HG02973 (cell line): ENCODE data around the gene MMP15.
"Not testable (repeated sequence)": the region's sequence is repeated elsewhere in the genome, so short reads cannot be mapped to it uniquely, and the experiment has no call there.

Experiments used
- ATAC-seq: cut with Tn5 transposase; IDR thresholded peaks from one replicate; pipeline ENCODE4 v1.9.1; 2021; ENCODE audit warnings: moderate library complexity; ENCODE audit not compliant: unreplicated experiment

The MMP15 gene

DNA sequence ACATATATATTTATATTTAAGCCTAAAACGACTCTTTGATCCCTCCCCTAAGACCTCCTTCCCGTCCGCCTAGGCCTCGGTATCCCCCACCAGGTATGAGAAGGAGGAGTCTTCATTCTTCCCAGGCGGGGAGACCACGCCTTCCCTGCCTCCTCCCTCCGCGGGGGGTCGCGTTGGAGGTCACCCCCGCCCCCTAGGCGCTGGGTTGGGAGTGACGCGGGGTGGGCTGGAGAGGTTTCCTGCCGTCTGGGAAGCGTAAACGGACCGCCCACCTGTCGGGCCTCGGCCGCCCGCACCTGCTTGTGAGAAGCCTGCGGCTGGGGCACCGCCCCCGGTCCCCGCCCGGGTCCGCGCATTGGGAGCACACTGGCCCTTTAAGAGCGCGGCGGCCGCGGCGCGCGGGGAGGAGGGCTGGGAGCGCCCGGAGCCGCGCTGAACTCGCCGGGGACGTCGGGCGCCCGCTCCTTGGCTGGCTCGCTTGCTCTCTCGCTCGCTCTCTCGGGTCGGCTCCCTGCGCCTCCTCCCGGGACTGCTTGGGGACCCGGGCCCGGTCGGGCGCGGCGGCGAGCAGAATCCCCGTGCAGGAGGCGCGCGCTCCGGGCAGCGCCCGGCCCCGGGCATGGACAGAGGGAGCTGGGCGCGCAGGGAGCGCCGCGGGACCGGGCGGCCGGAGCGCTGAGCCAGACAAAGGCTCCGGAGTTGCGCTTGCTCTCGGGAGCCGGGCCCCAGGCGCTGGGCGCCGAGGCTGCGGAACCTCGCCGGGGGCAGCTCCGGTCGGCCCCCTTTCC, at the start of gene MMP15:
TSS of gene MMP15 (plus strand) at position 404 of the 788 bp plus-strand sequence. CDS start 597 bp downstream, outside the sequence.
- no peak for ATAC-seq

DNA sequence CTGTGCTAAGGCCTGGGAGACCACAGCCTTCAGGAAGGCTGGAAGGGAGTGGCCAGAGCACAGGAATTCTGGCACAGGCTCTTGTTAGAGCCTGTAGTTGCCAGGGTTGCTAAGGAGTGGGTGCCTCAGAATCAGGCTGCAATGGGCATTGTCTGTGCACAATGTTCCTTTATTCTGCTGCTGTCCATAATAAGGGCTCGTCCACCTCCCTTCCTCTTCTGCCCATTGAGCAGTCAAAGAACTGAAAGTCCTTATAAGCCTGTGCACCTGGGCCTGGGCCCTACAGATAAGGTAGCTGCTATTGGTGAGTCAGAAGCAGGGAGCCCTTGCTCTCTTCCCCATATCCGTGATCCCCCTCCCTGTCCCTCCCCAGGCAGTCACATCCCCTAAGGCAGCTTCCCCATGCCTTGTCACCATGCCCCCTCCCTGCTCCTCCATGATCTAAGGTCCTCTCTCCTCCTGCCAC, 49.2 kb upstream of the MMP15 start:
- no peak for ATAC-seq

DNA sequence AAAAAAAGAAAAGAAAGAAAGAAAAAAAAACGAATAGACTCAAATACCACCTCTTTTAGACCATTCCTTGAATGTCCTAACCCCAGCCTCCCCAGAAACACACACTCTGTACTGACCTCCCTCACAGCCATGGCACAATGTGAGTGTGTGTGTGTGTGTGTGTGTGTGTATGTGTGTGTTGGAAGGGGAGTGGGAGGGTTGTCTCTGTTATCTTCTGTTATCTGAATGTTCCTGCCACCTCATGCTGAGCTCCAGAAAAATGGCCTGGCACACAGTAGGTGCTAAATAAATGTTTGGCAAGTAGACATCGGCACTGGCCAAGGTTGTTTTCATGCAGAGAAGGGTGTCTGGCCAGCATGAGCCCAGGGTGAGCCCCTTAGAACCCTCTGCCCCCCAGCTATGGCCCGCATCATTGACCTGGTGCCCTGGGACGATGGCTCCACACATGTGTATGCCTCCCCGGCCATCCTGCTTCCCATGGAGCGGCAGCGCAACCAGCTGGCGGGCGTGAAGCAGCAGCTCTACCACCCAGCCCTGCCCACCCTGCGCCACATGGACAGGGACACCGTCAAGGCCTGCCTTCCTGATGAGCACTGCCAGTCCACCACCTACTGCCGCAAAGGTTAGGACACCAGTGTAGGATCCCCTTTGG, 48.0 kb upstream of the MMP15 start:
- ATAC-seq: no peak

DNA sequence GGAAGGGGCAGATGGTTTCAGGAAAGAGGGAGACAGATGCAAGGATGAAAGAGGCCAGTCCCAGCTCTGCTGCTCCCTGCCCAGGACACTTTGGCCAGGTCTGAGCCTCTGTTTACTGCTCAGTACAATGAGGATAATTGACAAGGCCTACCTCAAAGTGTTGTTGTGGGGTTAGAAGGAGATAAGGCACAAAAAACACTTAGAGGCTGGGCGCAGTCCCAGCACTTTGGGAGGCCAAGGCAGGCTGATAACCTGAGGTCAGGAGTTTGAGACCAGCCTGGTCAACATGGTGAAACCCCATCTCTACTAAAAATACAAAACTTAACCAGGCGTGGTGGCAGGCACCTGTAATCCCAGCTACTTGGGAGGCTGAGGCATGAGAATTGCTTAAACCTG, 47.5 kb upstream of the MMP15 start:
- ATAC-seq: not testable (repeated sequence)

DNA sequence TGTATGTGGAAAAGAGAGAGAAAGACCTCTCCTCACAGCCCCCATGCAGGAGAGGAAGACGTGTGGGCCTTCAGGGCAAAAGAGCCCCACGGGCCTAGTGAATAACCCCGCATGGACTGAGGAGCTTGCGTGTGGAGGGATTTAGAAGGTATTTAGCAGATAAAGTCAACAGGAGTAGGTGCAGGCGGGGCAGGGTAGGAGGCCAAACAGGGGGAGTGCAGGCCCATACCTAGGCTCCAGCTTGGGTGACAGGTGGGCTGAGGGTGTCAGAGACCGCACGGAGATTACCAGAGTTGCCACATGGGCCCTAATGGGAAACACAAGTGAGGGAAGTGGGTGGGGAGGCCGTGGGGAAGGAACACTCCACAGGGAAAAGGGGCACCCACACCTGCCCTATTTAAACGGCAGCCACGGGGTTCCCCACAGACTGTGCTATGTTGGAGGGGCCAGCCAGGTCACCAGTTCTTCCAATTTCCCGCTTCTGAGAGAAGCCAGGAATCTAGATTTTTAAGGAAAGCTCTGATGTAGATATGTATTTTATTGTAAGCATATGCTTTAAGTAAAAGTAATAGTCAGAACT, 46.5 kb upstream of the MMP15 start:
- no peak for ATAC-seq

DNA sequence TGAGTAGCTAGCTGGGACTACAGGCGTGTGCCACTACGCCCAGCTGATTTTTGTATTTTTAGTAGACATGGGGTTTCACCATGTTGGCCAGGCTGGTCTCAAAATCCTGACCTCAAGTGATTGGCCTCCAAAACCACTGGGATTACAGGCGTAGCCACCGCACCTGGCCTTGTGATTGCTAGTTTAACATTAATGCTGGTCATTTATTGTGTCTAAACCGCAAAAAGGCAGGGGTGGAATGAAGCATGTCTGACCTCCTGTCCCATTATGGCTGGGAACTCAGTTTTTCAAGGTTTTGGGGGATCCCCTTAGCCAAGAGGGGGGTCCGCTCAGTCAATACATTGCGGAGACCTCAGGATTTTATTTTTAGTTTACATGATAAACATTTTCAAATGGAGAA, 43.9 kb upstream of the MMP15 start:
- no peak for ATAC-seq

DNA sequence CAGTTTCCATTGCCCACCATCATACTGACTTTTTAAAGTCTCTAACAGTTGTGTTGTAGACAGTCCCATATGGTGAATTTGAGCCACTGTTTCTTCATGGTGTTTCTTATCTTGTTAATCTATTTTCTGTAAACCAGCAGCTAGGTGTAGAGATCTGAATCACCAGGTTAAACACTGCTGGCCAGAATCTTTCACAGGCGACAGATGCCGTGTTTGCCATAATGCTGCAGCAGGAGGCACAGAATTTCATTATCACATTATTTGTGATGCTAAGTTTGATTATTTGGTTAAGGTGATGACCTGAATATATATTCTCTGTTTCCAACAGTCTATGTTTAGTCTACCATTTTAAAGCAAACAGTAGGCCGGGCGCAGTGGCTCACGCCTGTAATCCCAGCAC, 43.2 kb upstream of the MMP15 start:
- ATAC-seq: no peak

DNA sequence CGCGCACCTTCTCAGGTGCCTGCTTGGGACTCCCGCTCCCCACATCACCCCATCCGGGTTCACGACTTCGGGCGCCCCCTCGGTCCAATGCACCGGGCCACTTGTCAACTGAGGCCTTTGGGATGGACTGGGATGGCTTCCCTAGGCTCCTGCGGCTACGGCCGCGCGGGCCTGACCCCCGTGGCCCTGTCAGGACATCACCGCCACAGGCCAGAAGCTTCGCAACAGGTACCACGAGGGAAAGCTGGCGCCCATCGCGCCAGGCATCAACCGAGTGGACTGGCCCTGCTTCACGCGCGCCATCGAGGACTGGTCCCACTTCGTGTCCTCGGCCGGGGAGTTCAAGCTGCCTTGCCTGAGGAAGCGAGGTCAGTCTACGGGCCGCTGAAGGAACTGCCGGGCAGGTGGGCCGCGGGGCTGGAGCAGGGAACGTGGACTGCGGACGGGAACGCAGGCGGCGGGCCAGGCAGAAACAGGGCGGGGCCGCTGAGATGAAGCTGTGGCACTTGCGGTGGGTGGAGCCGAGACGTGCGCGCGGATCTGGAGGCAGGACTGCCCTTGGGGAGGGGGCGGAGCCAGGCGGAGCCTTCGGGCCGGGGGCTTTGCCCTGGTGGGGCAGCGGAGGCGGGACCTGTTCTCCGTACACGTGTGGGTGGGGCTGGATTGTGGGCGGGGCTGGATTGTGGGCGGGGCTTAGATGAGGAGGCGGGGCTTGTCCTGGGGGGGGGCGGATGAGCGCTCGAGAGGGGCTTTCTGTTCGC, 40.9 kb upstream of the MMP15 start:
- ATAC-seq: no peak

DNA sequence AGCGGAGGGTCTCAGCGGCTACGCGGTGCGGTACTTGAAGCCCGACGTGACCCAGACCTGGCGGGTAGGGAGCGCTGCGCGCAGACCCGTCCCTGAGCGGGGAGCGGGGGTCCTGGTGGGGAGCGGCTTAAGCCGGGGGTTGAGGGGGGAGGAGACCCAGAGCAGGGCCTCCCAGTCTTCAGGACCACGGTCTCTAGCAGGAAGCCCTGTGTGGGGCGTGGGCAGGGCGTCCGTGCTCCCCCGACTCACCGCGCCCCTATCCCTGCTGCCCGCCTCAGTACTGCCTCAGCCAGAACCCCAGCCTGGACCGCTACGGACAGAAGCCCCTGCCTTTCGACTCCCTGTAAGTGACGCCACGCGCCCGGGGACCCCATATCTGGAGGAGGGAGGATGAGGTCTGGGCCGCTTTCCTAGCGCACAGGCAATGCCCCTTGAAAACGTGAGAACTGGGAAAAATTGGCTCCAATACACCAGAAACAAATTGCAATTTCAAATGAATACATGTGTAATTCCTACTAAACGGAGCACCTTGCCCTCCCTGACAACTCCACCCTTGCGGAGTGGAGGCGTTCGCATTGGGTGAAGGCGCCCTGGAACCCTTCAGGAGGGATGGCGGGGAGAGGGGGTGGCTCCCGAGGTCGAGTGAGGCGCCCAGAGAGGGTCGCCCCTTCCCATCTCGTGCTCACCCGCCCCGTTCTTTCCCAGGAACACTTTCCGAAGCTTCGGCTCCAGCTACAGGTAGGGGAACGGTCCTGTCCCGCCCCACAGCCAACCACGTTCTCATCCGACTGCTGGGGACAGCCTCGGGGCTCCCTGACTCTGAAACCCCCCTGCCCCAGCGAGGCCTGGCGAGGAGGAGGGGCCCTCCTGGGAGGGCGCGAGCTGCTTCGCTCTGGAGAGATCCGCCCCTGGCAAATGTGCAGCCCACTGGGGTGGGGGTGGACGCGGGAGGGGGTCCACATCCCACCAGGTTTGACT, 40.1 kb upstream of the MMP15 start:
- ATAC-seq: no peak

DNA sequence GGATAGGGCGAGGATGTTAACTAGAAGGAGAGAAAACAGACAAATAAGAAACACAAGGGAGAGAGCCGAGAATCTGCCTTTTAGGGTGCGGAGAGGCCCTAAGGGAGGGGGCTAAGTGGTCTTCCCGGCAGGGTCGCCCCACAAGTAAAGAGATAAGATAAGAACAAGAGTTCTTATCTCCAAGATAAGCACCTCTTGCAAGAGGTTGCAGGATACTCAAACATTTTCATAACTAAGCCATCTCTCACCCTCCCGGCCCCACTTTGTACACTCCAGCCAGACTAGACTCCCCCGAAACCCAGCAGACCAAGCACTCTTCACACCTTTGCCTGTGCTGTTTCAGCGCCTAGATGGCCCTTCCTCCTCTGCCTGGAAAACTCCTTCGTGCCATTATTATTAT, 39.4 kb upstream of the MMP15 start:
- ATAC-seq: no peak

DNA sequence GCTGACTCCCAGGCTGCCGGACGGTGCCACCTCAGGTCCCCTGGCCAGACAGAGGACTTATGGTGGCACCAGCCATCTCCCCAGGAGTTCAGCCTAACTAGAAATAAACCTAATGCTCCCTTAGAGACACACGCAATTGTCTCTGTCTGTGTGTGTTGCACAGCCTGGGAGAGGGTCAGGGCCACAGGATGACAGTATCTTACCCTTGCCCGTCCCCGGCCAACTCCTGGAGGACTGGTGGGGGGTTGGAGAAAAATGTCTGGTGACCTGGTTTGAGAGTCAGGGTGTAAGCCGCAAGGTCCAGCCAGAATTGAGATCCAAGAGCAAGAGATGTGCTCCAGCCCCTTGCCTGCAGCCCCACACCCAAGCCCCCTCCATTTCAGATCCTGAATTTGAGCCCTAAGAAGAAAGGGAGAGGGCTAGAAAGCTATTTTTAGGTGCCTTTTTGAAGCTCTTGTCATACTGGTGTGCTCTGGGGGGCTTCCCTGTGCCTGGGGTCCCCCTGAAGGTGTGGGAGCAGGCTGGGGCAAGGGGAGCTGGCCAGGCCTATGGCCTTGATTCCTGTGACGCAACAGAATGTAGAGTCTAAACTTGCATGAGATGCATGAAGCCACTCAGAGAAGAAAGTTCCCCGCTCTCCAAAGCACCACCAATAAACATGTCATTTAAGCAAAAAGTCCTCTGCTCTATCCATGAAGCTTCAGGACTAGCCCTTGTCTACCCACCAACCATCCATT, 37.9 kb upstream of the MMP15 start:
- ATAC-seq: no peak

DNA sequence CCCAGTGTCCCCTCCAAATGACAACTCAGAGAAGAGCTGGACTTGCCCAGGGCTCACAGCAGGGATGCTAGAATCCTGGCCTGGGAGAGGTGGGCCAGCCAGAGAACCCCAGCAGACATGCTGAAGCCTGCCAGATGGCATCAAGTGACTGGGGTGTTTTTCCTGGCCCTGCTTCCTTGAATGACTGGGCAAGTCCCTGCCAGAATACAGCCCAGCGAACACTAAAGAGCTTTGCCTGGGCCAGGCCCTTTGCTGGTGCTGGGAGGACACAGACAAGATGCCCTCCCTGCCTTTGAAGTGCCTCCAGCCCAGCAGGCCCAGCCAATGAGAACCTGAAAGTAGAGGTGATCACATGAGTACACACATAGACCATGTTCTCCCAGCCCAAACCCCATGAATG, 36.6 kb upstream of the MMP15 start:
- no peak for ATAC-seq

DNA sequence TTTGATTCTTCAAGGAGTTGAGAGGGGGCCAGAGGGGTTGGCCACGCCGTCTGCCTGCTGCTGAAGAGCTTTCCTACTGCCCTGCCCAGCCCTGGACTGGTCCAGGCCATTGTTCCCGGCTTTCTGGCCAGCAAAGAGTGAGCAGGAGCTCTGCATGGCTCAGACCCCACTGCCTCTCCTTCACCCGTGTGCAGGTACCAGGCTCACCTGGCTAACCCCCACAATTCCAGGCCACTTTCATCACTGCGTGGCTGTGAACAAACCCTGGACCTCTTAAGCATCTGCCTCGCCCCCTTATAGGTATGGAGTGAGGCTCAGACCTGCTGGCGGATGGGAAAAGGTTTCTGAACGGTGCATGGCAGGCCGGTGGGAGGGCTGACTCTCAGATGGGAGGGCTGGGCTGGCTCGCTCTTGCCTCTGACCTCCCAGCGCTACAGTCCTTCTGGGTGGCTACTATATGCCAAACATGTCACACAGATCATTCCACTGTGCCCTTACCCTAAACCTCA, 33.9 kb upstream of the MMP15 start:
- ATAC-seq: no peak

DNA sequence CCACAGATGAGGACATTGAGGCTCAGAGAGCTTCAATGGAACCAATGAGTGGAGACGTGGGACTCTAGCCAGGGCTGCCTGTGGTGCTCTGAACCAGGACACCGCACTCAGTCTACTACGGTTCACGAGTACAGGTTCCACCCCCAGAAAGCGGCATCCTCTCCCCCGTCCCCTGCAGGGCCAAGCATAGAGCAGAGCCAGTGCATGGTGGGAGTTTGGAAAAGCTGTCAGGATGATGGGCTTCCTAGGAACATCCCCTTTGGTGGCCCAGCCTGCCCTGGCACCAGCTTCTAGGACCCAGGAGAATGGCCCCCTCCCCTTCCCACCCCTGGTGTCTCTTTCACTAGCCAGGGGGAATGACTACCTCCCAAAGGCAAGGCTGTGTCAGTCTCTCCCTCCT, 33.5 kb upstream of the MMP15 start:
- ATAC-seq: no peak

DNA sequence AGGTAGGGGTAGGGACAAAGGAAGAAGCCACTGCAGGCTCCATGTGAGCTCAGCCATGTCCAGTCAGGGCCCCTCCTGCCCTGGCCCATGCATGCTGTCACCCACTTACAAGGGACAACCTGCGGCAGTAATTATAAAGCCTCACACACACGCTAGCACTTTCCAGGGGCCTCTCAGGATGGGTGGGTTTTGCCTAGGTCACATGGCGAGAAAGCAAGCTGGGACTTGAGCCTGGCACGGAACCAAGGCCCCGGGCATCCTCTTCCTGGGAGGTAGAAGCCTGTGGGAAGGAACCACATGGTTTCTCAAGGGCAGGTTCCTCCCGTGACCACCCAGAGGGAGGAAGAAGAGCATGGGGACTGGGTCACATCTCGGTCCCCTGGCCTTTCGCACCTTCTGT, 32.1 kb upstream of the MMP15 start:
- ATAC-seq: no peak

DNA sequence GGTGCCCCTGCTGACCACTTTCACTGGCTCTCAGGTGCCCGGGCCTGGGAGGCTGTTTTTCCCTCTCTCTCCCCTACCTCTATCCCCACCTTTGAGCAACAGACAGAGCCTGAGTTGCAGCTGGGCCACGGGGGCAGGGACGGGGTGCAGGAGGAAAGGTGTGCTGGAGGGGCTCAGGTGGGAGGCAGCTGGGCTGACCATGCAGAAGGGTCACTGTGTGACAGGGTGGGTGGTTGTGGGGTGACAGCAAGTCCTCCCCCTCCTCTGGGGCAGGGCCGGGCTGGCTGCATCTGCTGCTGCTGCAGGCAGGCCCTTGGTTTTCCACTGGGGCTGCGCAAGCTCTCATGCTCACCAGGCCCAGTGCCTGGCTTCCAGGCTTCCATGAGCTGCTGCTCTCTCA, 31.7 kb upstream of the MMP15 start:
- ATAC-seq: no peak

DNA sequence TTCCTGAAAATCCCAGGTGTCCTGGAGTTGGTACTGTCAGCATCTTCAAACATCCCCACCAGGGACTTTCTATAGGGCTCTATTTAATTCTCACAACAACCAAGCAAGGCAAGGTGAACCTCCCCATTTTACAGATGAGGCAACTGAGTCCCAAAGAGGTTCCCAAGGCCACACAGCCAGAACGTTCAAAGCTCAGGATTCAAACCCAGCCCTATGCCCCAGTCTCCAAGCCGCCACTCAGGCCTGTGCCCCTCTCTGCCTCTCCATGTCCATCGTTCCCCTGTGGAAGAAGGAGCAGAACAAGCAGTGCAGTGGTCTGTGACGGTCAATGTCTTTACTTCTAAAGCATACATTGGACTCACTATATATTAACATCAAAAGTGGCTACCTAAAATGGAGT, 31.2 kb upstream of the MMP15 start:
- ATAC-seq: no peak

DNA sequence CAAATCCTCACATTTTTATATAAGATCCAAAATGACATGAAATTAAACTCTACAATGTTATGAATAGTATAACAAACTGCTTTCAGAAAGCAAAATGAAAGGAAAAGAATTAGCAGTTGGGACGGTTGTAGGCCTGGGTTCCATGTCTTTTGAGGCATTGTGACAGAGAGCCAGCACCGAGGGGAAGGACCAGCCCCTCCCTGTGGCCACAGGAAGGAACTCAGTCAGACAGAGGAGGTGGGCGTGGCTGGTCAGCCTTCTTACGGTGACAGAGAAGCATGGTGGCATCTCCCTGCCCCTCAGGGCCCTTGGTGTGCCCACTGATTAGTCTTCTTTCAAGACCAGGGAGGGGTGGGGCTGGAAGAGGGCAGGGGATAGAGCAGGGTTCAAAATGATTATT, 30.8 kb upstream of the MMP15 start:
- ATAC-seq: no peak

DNA sequence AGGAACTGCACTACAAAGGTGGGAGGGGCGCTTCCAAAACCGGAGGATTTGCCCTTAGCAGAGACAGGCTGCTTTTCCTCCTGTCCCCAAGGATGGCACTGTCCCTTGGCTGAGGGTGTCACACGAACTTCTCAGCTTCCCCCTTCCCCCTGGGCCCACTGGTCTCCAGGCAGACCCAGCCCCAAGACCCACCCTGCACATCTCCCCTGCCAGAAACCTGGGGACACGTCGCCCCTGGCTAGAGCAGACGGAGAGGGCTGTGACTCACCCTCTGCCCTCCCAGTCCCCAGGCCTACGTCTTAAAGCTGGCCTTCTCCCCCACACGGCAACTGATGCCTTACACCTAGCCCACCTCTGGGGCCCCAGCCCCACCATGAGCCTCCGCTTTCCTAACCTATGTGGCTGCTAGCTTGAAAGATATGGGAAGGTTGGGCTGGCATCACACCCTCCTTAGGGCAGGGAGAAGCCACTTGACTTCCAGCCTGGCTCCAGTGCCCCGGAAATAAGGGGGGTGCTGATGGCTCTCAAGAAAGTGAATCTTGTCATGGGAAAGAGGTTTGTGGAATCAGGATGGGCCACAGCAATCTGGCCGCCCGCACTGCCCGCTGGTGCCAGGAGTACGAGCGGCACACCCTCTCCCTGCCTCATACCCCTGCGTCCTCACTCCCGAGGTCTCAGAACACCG, 29.7 kb upstream of the MMP15 start:
- no peak for ATAC-seq
